ENCODE measurements around the gene DPEP1.

DPEP1 gene

GRCh38 chr16:89598199-89598598 lies 15.2 kb upstream of the DPEP1 start:
- in situ Hi-C loops (cut with MboI; ENCODE audit: low sequenced_read_pairs): no loop called here

- in situ Hi-C loops (cut with MboI; ENCODE audit: low sequenced_read_pairs): no loop called here
These were observed 14.0 kb upstream of the DPEP1 start for GRCh38 chr16:89599451-89599858.

- in situ Hi-C loops (cut with MboI; ENCODE audit: low sequenced_read_pairs): no loop called here
These were observed 13.5 kb upstream of the DPEP1 start for GRCh38 chr16:89599902-89600301.

GRCh38 chr16:89600427-89600826 lies 13.0 kb upstream of the DPEP1 start:
- in situ Hi-C loops (cut with MboI; ENCODE audit: low sequenced_read_pairs): no loop called here

- in situ Hi-C loops (cut with MboI; ENCODE audit: low sequenced_read_pairs): no loop called here
These were observed 12.5 kb upstream of the DPEP1 start for GRCh38 chr16:89600956-89601355.

- in situ Hi-C loops (cut with MboI; ENCODE audit: low sequenced_read_pairs): no loop called here
These were observed 11.6 kb upstream of the DPEP1 start for GRCh38 chr16:89601906-89602272.

GRCh38 chr16:89602273-89602951 lies 11.0 kb upstream of the DPEP1 start:
- in situ Hi-C loops (cut with MboI; ENCODE audit: low sequenced_read_pairs): no loop called here

GRCh38 chr16:89602952-89603590 lies 10.4 kb upstream of the DPEP1 start:
- in situ Hi-C loops (cut with MboI; ENCODE audit: low sequenced_read_pairs): no loop called here

GRCh38 chr16:89604764-89605163 lies 8.7 kb upstream of the DPEP1 start:
- in situ Hi-C loops (cut with MboI; ENCODE audit: low sequenced_read_pairs): no loop called here

- in situ Hi-C loops (cut with MboI; ENCODE audit: low sequenced_read_pairs): no loop called here
These were observed 8.1 kb upstream of the DPEP1 start for GRCh38 chr16:89605186-89605970.

GRCh38 chr16:89606006-89606405 lies 7.4 kb upstream of the DPEP1 start:
- in situ Hi-C loops (cut with MboI; ENCODE audit: low sequenced_read_pairs): no loop called here

- in situ Hi-C loops (cut with MboI; ENCODE audit: low sequenced_read_pairs): no loop called here
These were observed 6.0 kb upstream of the DPEP1 start for GRCh38 chr16:89607453-89607852.

- in situ Hi-C loops (cut with MboI; ENCODE audit: low sequenced_read_pairs): no loop called here
These were observed 5.3 kb upstream of the DPEP1 start for GRCh38 chr16:89607937-89608740.

- in situ Hi-C loops (cut with MboI; ENCODE audit: low sequenced_read_pairs): no loop called here
These were observed 3.4 kb upstream of the DPEP1 start for GRCh38 chr16:89610108-89610453.

GRCh38 chr16:89612415-89613166 lies 851 bp upstream of the DPEP1 start:
- in situ Hi-C loops (cut with MboI; ENCODE audit: low sequenced_read_pairs): no loop called here

- in situ Hi-C loops (cut with MboI; ENCODE audit: low sequenced_read_pairs): no loop called here
These were observed 565 bp downstream of the DPEP1 start for GRCh38 chr16:89613954-89614459.

- in situ Hi-C loops (cut with MboI; ENCODE audit: low sequenced_read_pairs): no loop called here
These were observed 1.7 kb downstream of the DPEP1 start for GRCh38 chr16:89615176-89615575.

- in situ Hi-C loops (cut with MboI; ENCODE audit: low sequenced_read_pairs): no loop called here
These were observed 2.2 kb downstream of the DPEP1 start for GRCh38 chr16:89615596-89616090.

- in situ Hi-C loops (cut with MboI; ENCODE audit: low sequenced_read_pairs): no loop called here
These were observed 3.2 kb downstream of the DPEP1 start for GRCh38 chr16:89616623-89617022.

GRCh38 chr16:89617036-89617435 lies 3.6 kb downstream of the DPEP1 start:
- in situ Hi-C loops (cut with MboI; ENCODE audit: low sequenced_read_pairs): no loop called here
